K562 (cell line): ENCODE data around the gene FCGBP. TPM values are rescaled to one million over a fixed set of nuclear protein-coding genes. Genes with fewer than 3 reads are reported as not detected.

Experiments used
- ADNP ChIP-seq: fragments of 200-800 bp; sonication (Bioruptor generic); IDR thresholded peaks from 2 replicates; pipeline ENCODE4 v1.6.1; 2016; ENCODE audit warnings: missing genetic modification characterization, missing compliant biosample characterization
- PCBP2 ChIP-seq: fragments of 200-400 bp; formaldehyde crosslinking; IDR thresholded peaks from 2 replicates; pipeline ENCODE4 v1.6.1; 2018; ENCODE audit warnings: low read length, low read depth, mild to moderate bottlenecking, moderate library complexity; ENCODE audit not compliant: poor library complexity, severe bottlenecking
- TEAD2 ChIP-seq: fragments of 450-650 bp; IDR thresholded peaks from 2 replicates; pipeline ENCODE4 v1.6.1; 2016; ENCODE audit warnings: missing genetic modification characterization, control low read depth, missing compliant biosample characterization
- ZFP30 ChIP-seq: fragments of 250-450 bp; sonication (Bioruptor Pico); IDR thresholded peaks from 2 replicates; pipeline ENCODE4 v1.8.0; 2022; ENCODE audit warnings: moderate library complexity, mild to moderate bottlenecking, inconsistent platforms, borderline replicate concordance
- polyA plus RNA-seq, 8 experiments: library from polyadenylated mRNA; depleted of rRNA in 4 of 8; stranded (reverse) in 5 of 8; unstranded in 3 of 8; fragments of >200 nt; fragmentation: Nextera tagmentation in 2 of 8; fragmentation: Illumina TruSeq in 1 of 8; extraction: Ambion mirVana in 2 of 8; extraction: Trizol in 1 of 8; gene quantifications; 2 replicates each; pipeline versions ENCODE4 v1.2.1 to v1.2.3, GENCODE V29; 2011 to 2014; ENCODE audit warnings: inconsistent platforms in 1 of 8, missing spikeins in 1 of 8
- total RNA-seq, 7 experiments: library from RNA; depleted of rRNA in 6 of 7; stranded (reverse); fragments of >200 nt in 6 of 7; fragmentation: Illumina TruSeq in 2 of 7; extraction: Trizol in 2 of 7; gene quantifications; 2 replicates each; pipeline versions ENCODE4 v1.2.1 to v1.2.3, GENCODE V29; 2011 to 2021; ENCODE audit warnings: low replicate concordance in 1 of 7
- TF ChIP-seq, protein P1 (sequence below): fragments of 200-600 bp; sonication (generic); IDR thresholded peaks from one replicate; pipeline ENCODE4 v1.6.1; 2012; ENCODE audit warnings: mild to moderate bottlenecking, low read depth, low read length, inconsistent platforms
- TF ChIP-seq, protein P2 (sequence below): fragments of 250-450 bp; sonication (Bioruptor Pico); IDR thresholded peaks from 2 replicates; pipeline ENCODE4 v1.8.0; 2021; ENCODE audit warnings: borderline replicate concordance, mild to moderate bottlenecking, moderate library complexity; ENCODE audit not compliant: poor library complexity, severe bottlenecking
- TF ChIP-seq, protein P3 (sequence below): fragments of 450-650 bp; IDR thresholded peaks from 2 replicates; pipeline ENCODE4 v1.6.1; 2018; ENCODE audit not compliant: partially characterized antibody
- TF ChIP-seq, protein P4 (sequence below): fragments of 250-450 bp; sonication (Bioruptor Pico); IDR thresholded peaks from 2 replicates; pipeline ENCODE4 v1.5.1; 2021; ENCODE audit warnings: mild to moderate bottlenecking

FCGBP gene
- total and polyA plus RNA-seq, 9 of the 15 experiments (the other 6 are each of a cell fraction or from before 2014, with no cell fraction given): 0.01 to 1.5 (median 0.13) TPM; not detected in 4

- TF ChIP-seq, protein P1, sequence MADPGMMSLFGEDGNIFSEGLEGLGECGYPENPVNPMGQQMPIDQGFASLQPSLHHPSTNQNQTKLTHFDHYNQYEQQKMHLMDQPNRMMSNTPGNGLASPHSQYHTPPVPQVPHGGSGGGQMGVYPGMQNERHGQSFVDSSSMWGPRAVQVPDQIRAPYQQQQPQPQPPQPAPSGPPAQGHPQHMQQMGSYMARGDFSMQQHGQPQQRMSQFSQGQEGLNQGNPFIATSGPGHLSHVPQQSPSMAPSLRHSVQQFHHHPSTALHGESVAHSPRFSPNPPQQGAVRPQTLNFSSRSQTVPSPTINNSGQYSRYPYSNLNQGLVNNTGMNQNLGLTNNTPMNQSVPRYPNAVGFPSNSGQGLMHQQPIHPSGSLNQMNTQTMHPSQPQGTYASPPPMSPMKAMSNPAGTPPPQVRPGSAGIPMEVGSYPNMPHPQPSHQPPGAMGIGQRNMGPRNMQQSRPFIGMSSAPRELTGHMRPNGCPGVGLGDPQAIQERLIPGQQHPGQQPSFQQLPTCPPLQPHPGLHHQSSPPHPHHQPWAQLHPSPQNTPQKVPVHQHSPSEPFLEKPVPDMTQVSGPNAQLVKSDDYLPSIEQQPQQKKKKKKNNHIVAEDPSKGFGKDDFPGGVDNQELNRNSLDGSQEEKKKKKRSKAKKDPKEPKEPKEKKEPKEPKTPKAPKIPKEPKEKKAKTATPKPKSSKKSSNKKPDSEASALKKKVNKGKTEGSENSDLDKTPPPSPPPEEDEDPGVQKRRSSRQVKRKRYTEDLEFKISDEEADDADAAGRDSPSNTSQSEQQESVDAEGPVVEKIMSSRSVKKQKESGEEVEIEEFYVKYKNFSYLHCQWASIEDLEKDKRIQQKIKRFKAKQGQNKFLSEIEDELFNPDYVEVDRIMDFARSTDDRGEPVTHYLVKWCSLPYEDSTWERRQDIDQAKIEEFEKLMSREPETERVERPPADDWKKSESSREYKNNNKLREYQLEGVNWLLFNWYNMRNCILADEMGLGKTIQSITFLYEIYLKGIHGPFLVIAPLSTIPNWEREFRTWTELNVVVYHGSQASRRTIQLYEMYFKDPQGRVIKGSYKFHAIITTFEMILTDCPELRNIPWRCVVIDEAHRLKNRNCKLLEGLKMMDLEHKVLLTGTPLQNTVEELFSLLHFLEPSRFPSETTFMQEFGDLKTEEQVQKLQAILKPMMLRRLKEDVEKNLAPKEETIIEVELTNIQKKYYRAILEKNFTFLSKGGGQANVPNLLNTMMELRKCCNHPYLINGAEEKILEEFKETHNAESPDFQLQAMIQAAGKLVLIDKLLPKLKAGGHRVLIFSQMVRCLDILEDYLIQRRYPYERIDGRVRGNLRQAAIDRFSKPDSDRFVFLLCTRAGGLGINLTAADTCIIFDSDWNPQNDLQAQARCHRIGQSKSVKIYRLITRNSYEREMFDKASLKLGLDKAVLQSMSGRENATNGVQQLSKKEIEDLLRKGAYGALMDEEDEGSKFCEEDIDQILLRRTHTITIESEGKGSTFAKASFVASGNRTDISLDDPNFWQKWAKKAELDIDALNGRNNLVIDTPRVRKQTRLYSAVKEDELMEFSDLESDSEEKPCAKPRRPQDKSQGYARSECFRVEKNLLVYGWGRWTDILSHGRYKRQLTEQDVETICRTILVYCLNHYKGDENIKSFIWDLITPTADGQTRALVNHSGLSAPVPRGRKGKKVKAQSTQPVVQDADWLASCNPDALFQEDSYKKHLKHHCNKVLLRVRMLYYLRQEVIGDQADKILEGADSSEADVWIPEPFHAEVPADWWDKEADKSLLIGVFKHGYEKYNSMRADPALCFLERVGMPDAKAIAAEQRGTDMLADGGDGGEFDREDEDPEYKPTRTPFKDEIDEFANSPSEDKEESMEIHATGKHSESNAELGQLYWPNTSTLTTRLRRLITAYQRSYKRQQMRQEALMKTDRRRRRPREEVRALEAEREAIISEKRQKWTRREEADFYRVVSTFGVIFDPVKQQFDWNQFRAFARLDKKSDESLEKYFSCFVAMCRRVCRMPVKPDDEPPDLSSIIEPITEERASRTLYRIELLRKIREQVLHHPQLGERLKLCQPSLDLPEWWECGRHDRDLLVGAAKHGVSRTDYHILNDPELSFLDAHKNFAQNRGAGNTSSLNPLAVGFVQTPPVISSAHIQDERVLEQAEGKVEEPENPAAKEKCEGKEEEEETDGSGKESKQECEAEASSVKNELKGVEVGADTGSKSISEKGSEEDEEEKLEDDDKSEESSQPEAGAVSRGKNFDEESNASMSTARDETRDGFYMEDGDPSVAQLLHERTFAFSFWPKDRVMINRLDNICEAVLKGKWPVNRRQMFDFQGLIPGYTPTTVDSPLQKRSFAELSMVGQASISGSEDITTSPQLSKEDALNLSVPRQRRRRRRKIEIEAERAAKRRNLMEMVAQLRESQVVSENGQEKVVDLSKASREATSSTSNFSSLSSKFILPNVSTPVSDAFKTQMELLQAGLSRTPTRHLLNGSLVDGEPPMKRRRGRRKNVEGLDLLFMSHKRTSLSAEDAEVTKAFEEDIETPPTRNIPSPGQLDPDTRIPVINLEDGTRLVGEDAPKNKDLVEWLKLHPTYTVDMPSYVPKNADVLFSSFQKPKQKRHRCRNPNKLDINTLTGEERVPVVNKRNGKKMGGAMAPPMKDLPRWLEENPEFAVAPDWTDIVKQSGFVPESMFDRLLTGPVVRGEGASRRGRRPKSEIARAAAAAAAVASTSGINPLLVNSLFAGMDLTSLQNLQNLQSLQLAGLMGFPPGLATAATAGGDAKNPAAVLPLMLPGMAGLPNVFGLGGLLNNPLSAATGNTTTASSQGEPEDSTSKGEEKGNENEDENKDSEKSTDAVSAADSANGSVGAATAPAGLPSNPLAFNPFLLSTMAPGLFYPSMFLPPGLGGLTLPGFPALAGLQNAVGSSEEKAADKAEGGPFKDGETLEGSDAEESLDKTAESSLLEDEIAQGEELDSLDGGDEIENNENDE: no peak
- TF ChIP-seq ADNP (tag) (no peak; the same call in 1 of the 2 replicates), PCBP2 (no peak), TEAD2 (no peak), ZFP30 (CRISPR knock-in tag) (no peak)
- TF ChIP-seq, protein P2, sequence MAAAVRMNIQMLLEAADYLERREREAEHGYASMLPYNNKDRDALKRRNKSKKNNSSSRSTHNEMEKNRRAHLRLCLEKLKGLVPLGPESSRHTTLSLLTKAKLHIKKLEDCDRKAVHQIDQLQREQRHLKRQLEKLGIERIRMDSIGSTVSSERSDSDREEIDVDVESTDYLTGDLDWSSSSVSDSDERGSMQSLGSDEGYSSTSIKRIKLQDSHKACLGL (CRISPR knock-in tag): no peak
- TF ChIP-seq, protein P3, sequence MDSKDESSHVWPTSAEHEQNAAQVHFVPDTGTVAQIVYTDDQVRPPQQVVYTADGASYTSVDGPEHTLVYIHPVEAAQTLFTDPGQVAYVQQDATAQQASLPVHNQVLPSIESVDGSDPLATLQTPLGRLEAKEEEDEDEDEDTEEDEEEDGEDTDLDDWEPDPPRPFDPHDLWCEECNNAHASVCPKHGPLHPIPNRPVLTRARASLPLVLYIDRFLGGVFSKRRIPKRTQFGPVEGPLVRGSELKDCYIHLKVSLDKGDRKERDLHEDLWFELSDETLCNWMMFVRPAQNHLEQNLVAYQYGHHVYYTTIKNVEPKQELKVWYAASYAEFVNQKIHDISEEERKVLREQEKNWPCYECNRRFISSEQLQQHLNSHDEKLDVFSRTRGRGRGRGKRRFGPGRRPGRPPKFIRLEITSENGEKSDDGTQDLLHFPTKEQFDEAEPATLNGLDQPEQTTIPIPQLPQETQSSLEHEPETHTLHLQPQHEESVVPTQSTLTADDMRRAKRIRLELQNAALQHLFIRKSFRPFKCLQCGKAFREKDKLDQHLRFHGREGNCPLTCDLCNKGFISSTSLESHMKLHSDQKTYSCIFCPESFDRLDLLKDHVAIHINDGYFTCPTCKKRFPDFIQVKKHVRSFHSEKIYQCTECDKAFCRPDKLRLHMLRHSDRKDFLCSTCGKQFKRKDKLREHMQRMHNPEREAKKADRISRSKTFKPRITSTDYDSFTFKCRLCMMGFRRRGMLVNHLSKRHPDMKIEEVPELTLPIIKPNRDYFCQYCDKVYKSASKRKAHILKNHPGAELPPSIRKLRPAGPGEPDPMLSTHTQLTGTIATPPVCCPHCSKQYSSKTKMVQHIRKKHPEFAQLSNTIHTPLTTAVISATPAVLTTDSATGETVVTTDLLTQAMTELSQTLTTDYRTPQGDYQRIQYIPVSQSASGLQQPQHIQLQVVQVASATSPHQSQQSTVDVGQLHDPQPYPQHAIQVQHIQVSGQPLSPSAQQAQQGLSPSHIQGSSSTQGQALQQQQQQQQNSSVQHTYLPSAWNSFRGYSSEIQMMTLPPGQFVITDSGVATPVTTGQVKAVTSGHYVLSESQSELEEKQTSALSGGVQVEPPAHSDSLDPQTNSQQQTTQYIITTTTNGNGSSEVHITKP: no peak
- TF ChIP-seq, protein P4, sequence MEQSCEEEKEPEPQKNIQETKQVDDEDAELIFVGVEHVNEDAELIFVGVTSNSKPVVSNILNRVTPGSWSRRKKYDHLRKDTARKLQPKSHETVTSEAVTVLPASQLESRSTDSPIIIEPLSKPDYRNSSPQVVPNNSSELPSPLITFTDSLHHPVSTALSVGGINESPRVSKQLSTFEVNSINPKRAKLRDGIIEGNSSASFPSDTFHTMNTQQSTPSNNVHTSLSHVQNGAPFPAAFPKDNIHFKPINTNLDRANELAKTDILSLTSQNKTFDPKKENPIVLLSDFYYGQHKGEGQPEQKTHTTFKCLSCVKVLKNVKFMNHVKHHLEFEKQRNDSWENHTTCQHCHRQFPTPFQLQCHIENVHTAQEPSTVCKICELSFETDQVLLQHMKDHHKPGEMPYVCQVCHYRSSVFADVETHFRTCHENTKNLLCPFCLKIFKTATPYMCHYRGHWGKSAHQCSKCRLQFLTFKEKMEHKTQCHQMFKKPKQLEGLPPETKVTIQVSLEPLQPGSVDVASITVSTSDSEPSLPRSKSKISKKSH (CRISPR knock-in tag): no peak
Observed at GRCh38 chr19:39969681-39970424, 35.4 kb upstream of the FCGBP start (continued).
